Peyer's patch (tissue), 4 donors: ENCODE results near the gene AHCY.

Experiments
- POLR2A ChIP-seq, 2 donors: fragments of 450-650 bp; IDR thresholded peaks; one replicate each; pipeline ENCODE4 v1.5.1; 2017; ENCODE audit warnings: antibody characterized with exemption in 2 of 2, mild to moderate bottlenecking in 2 of 2, moderate library complexity in 2 of 2
- TF ChIP-seq, protein P1 (sequence below), 6 experiments: fragments of 450-650 bp in 4 of 6; fragments of 200-600 bp in 2 of 6; sonication (generic) in 1 of 6; IDR thresholded peaks; one replicate each; pipeline ENCODE4 v1.5.1; 2017 to 2019; ENCODE audit warnings: antibody characterized with exemption in 6 of 6, mild to moderate bottlenecking in 3 of 6, moderate library complexity in 1 of 6

DNA sequence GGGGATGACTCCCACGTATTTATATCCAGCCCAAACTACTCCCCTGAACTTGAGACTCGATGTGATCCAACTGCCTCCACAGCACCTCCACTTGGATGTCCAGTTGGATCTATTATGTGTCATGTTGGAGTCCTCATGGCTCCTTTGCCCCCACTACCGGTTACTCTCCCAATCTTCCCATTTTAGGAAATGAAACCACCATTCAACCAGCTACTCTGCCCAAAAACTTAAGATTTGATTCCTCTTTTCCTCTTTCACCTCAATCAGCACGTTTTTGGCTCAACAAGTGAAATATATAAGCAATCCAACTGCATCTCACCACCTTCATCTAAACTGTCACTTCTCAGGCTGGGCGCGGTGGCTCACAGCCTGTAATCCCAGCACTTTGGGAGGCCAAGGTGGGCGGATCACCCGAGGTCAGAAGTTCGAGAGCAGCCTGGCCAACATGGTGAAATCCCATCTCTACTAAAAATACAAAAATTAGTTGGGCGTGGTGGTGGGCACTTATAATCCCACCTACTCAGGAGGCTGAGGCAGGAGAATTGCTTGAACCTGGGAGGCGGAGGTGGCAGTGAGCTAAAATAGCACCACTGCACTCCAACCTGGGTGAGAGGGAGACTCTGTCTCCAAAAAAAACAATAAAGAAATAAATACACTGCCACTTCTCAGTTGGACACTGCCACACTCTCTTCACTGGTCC lies 3.4 kb downstream of the AHCY start:
- TF ChIP-seq, protein P1, sequence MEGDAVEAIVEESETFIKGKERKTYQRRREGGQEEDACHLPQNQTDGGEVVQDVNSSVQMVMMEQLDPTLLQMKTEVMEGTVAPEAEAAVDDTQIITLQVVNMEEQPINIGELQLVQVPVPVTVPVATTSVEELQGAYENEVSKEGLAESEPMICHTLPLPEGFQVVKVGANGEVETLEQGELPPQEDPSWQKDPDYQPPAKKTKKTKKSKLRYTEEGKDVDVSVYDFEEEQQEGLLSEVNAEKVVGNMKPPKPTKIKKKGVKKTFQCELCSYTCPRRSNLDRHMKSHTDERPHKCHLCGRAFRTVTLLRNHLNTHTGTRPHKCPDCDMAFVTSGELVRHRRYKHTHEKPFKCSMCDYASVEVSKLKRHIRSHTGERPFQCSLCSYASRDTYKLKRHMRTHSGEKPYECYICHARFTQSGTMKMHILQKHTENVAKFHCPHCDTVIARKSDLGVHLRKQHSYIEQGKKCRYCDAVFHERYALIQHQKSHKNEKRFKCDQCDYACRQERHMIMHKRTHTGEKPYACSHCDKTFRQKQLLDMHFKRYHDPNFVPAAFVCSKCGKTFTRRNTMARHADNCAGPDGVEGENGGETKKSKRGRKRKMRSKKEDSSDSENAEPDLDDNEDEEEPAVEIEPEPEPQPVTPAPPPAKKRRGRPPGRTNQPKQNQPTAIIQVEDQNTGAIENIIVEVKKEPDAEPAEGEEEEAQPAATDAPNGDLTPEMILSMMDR (IDR thresholded peaks at IDR 0.05): no peak
- no peak for TF ChIP-seq POLR2A (IDR thresholded peaks at IDR 0.05)
